ENCODE results near the gene PLA2G2F. TPM values are rescaled to one million over a fixed set of nuclear protein-coding genes. Genes with fewer than 3 reads are reported as not detected.
A peak's percentile ranks its signal among the peaks of the same experiment; 100 is the strongest.

PLA2G2F gene
- total and polyA plus RNA-seq, 10 of the 15 experiments (the other 5 are each of a cell fraction or from before 2014, with no cell fraction given): 0.03 TPM; not detected in 9

DNA sequence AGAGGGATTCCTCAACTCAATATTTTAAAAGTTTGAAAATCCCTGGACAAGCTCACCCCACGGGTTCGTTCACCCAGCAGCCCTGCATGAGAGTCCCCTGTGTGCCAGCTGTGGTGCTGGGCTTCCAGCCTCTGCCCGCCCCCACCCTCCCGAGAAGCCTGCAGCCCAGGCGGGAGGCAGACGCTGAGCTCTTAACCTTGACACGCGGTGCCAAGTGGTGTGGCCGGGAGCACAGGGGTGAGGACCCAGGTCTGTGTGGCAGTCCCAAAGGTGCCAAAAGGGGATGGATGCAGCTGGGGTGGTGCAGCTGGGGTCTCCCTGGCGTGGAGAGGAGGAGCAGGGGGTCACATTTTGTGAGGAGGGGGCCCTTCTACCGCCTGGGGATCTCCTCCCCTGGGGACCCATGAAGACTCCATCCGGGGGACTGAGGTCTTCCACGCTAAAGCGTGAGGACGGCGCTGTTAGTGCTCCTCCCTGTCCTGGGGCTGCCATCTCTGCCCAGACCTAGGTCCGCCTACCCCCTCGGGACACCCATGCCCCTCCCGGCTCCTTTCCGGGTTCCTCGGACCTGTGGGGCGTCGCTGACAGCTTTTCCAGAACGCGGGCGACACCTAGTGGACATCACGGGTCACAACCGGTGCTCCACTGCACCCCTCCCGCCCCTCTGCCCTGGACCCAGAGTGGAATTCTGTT lies 12.9 kb downstream of the PLA2G2F start (continued):
- TF ChIP-seq KDM1A (IDR thresholded peaks at IDR 0.05; ENCODE audit: borderline replicate concordance) (no peak), SMC3 (IDR thresholded peaks at IDR 0.05; ENCODE audit: borderline replicate concordance, low read length) (peak; percentile 99), BRCA1 (IDR thresholded peaks at IDR 0.05; ENCODE audit: low read depth, low read length) (no peak), CREB1 (IDR thresholded peaks at IDR 0.05; ENCODE audit: low read depth) (no peak), EED (IDR thresholded peaks at IDR 0.05; ENCODE audit: low read depth) (no peak), NFIC (IDR thresholded peaks at IDR 0.05; ENCODE audit: low read depth, low read length) (no peak), MTA3 (IDR thresholded peaks at IDR 0.05; ENCODE audit: borderline replicate concordance, low read length) (no peak), MYB (IDR thresholded peaks at IDR 0.05; ENCODE audit: borderline replicate concordance, low read depth, low read length) (no peak), BCLAF1 (IDR thresholded peaks at IDR 0.05) (no peak), ZBTB11 (CRISPR knock-in tag; IDR thresholded peaks at IDR 0.05) (no peak), NFXL1 (IDR thresholded peaks at IDR 0.05; ENCODE audit: borderline replicate concordance) (peak; percentile 46; the same call in 1 of the 2 replicates)
- TF ChIP-seq, protein P1, sequence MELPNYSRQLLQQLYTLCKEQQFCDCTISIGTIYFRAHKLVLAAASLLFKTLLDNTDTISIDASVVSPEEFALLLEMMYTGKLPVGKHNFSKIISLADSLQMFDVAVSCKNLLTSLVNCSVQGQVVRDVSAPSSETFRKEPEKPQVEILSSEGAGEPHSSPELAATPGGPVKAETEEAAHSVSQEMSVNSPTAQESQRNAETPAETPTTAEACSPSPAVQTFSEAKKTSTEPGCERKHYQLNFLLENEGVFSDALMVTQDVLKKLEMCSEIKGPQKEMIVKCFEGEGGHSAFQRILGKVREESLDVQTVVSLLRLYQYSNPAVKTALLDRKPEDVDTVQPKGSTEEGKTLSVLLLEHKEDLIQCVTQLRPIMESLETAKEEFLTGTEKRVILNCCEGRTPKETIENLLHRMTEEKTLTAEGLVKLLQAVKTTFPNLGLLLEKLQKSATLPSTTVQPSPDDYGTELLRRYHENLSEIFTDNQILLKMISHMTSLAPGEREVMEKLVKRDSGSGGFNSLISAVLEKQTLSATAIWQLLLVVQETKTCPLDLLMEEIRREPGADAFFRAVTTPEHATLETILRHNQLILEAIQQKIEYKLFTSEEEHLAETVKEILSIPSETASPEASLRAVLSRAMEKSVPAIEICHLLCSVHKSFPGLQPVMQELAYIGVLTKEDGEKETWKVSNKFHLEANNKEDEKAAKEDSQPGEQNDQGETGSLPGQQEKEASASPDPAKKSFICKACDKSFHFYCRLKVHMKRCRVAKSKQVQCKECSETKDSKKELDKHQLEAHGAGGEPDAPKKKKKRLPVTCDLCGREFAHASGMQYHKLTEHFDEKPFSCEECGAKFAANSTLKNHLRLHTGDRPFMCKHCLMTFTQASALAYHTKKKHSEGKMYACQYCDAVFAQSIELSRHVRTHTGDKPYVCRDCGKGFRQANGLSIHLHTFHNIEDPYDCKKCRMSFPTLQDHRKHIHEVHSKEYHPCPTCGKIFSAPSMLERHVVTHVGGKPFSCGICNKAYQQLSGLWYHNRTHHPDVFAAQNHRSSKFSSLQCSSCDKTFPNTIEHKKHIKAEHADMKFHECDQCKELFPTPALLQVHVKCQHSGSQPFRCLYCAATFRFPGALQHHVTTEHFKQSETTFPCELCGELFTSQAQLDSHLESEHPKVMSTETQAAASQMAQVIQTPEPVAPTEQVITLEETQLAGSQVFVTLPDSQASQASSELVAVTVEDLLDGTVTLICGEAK (IDR thresholded peaks at IDR 0.05; ENCODE audit: borderline replicate concordance): no peak
- TF ChIP-seq, protein P2, sequence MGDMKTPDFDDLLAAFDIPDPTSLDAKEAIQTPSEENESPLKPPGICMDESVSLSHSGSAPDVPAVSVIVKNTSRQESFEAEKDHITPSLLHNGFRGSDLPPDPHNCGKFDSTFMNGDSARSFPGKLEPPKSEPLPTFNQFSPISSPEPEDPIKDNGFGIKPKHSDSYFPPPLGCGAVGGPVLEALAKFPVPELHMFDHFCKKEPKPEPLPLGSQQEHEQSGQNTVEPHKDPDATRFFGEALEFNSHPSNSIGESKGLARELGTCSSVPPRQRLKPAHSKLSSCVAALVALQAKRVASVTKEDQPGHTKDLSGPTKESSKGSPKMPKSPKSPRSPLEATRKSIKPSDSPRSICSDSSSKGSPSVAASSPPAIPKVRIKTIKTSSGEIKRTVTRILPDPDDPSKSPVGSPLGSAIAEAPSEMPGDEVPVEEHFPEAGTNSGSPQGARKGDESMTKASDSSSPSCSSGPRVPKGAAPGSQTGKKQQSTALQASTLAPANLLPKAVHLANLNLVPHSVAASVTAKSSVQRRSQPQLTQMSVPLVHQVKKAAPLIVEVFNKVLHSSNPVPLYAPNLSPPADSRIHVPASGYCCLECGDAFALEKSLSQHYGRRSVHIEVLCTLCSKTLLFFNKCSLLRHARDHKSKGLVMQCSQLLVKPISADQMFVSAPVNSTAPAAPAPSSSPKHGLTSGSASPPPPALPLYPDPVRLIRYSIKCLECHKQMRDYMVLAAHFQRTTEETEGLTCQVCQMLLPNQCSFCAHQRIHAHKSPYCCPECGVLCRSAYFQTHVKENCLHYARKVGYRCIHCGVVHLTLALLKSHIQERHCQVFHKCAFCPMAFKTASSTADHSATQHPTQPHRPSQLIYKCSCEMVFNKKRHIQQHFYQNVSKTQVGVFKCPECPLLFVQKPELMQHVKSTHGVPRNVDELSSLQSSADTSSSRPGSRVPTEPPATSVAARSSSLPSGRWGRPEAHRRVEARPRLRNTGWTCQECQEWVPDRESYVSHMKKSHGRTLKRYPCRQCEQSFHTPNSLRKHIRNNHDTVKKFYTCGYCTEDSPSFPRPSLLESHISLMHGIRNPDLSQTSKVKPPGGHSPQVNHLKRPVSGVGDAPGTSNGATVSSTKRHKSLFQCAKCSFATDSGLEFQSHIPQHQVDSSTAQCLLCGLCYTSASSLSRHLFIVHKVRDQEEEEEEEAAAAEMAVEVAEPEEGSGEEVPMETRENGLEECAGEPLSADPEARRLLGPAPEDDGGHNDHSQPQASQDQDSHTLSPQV (IDR thresholded peaks at IDR 0.05): peak; percentile 51; the same call in 1 of the 2 replicates

Measured in GM12878 (cell line).